NCI-H1436 treated with DMSO at 0.1 percent for 48 hours (cell line): ENCODE data around the gene KCNIP3.

ENCODE experiments used
- DNase-seq: peaks from one replicate; lab custom pipeline; 2025; lab: John Stamatoyannopoulos, UW

KCNIP3 gene

GRCh38 chr2:95275151-95275515 is 22.0 kb upstream of the KCNIP3 start:
- DNase-seq, result no peak

GRCh38 chr2:95275601-95276243 is 21.4 kb upstream of the KCNIP3 start:
- no peak for DNase-seq

- DNase-seq, result no peak
These were observed 20.8 kb upstream of the KCNIP3 start for GRCh38 chr2:95276244-95276887.

- no peak for DNase-seq
These were observed 20.3 kb upstream of the KCNIP3 start for GRCh38 chr2:95276888-95277245.

- DNase-seq, result no peak
These were observed 19.8 kb upstream of the KCNIP3 start for GRCh38 chr2:95277246-95277906.

GRCh38 chr2:95278051-95278471 is 19.1 kb upstream of the KCNIP3 start:
- DNase-seq, result no peak

GRCh38 chr2:95278637-95279225 is 18.4 kb upstream of the KCNIP3 start:
- no peak for DNase-seq

- no peak for DNase-seq
These were observed 17.6 kb upstream of the KCNIP3 start for GRCh38 chr2:95279435-95280035.

- no peak for DNase-seq
These were observed 16.1 kb upstream of the KCNIP3 start for GRCh38 chr2:95281071-95281470.

- DNase-seq, result no peak
These were observed 15.4 kb upstream of the KCNIP3 start for GRCh38 chr2:95281786-95282185.

GRCh38 chr2:95282458-95282857 is 14.7 kb upstream of the KCNIP3 start:
- DNase-seq, result no peak

GRCh38 chr2:95283562-95283961 is 13.6 kb upstream of the KCNIP3 start:
- no peak for DNase-seq

- no peak for DNase-seq
These were observed 12.1 kb upstream of the KCNIP3 start for GRCh38 chr2:95284886-95285541.

- no peak for DNase-seq
These were observed 11.6 kb upstream of the KCNIP3 start for GRCh38 chr2:95285542-95285932.

- no peak for DNase-seq
These were observed 9.8 kb upstream of the KCNIP3 start for GRCh38 chr2:95287336-95287735.

- DNase-seq, result no peak
These were observed 9.3 kb upstream of the KCNIP3 start for GRCh38 chr2:95287806-95288205.

- no peak for DNase-seq
These were observed 7.9 kb upstream of the KCNIP3 start for GRCh38 chr2:95289253-95289652.

GRCh38 chr2:95291222-95291621 is 5.9 kb upstream of the KCNIP3 start:
- no peak for DNase-seq

- no peak for DNase-seq
These were observed 4.4 kb upstream of the KCNIP3 start for GRCh38 chr2:95292623-95293260.

GRCh38 chr2:95294579-95295250 is 2.4 kb upstream of the KCNIP3 start:
- no peak for DNase-seq

- DNase-seq, result no peak
These were observed 1.8 kb upstream of the KCNIP3 start for GRCh38 chr2:95295376-95295775.
